HepG2 (cell line): ENCODE measurements around the gene PLD3. TPM values are rescaled to one million over a fixed set of nuclear protein-coding genes. Genes with fewer than 3 reads are reported as not detected.

ENCODE experiments used
- ATAC-seq: fragments of 200-7000 bp; cut with Tn5 transposase; 3 replicates; pipeline ENCODE4 v1.9.1; 2020; ENCODE audit warnings: mild to moderate bottlenecking, moderate library complexity
- BruUV-seq: library from RNA; stranded (reverse); fragments of 400-500 nt; replicated peaks from 2 replicates; lab custom pipeline; 2021; lab: Mats Ljungman, UMichigan
- CTCF ChIA-PET: fragments of 300-600 bp; formaldehyde crosslinking; extraction: SDS; loops from one replicate; lab custom pipeline; 2021; ENCODE audit warnings: low total read pairs, inconsistent platforms, low intra/inter-chr PET ratio; lab: Yijun Ruan, JAX
- POLR2A ChIA-PET: fragments of 350-600 bp; sonication (Branson Sonifier 250); formaldehyde crosslinking; loops from one replicate; lab custom pipeline; 2020; ENCODE audit warnings: antibody characterized with exemption, inconsistent platforms; lab: Yijun Ruan, JAX
- DNase-seq: peaks from one replicate; pipeline ENCODE4 v3.0.0-alpha.2; 2015; ENCODE audit warnings: low spot score
- FAIRE-seq: peaks from 3 replicates; lab custom pipeline; 2011; peaks lifted over from hg19 to GRCh38; lab: Jason Lieb, UNC
- H2AFZ ChIP-seq: one replicate; pipeline ENCODE4 v1.6.1; 2011; ENCODE audit warnings: low read length, inconsistent platforms
- H3K27ac ChIP-seq: fragments of 300-600 bp; 3 replicates; pipeline ENCODE4 v1.8.0; 2011; ENCODE audit warnings: mixed run types, mild to moderate bottlenecking, mixed read lengths, low read length, inconsistent platforms; ENCODE audit not compliant: insufficient read depth; ENCODE audit errors: extremely low read length
- H3K27me3 ChIP-seq, 2 experiments: fragments of 200-600 bp in 1 of 2; 2 replicates in 1 of 2; 3 replicates in 1 of 2; pipeline versions ENCODE4 v1.6.0 to v1.8.0; 2011; ENCODE audit warnings: low read length in 2 of 2, mild to moderate bottlenecking in 2 of 2, moderate library complexity in 2 of 2, inconsistent platforms in 1 of 2; ENCODE audit not compliant: insufficient read depth in 2 of 2, control insufficient read depth in 1 of 2
- H3K36me3 ChIP-seq, 2 experiments: fragments of 200-600 bp in 1 of 2; replicated peaks in 1 of 2; 2 replicates in 1 of 2; 3 replicates in 1 of 2; pipeline versions ENCODE4 v1.5.1 to v1.8.0; 2011; ENCODE audit warnings: low read length in 2 of 2, inconsistent platforms in 1 of 2; ENCODE audit not compliant: insufficient read depth in 2 of 2, control insufficient read depth in 1 of 2
- H3K4me1 ChIP-seq: 2 replicates; pipeline ENCODE4 v1.5.1; 2012; ENCODE audit warnings: low read length, inconsistent platforms; ENCODE audit not compliant: insufficient read depth
- H3K4me2 ChIP-seq: 2 replicates; pipeline ENCODE4 v1.6.0; 2011; ENCODE audit warnings: low read depth, low read length, inconsistent platforms
- H3K4me3 ChIP-seq, 3 experiments: fragments of 200-600 bp in 1 of 3; sonication (generic), shearing (Covaris generic) in 1 of 3; replicated peaks in 1 of 3; 2 replicates each; pipeline ENCODE4 v1.5.1; 2011 to 2016; ENCODE audit warnings: low read length in 3 of 3, inconsistent platforms in 2 of 3, low read depth in 2 of 3, mild to moderate bottlenecking in 2 of 3, control low read depth in 1 of 3, mixed read lengths in 1 of 3; ENCODE audit not compliant: insufficient read depth in 1 of 3
- H3K79me2 ChIP-seq: one replicate; pipeline ENCODE4 v1.6.1; 2011; ENCODE audit warnings: low read length, inconsistent platforms; ENCODE audit not compliant: insufficient read depth
- H3K9ac ChIP-seq: 2 replicates; pipeline ENCODE4 v1.6.0; 2011; ENCODE audit warnings: mild to moderate bottlenecking, low read depth, low read length, inconsistent platforms; ENCODE audit not compliant: insufficient read depth
- H3K9me3 ChIP-seq: 2 replicates; pipeline ENCODE4 v1.5.1; 2012; ENCODE audit warnings: mild to moderate bottlenecking, low read length
- H4K20me1 ChIP-seq: 2 replicates; pipeline ENCODE4 v1.6.0; 2011; ENCODE audit warnings: inconsistent platforms, mild to moderate bottlenecking, low read length, moderate library complexity; ENCODE audit not compliant: insufficient read depth
- CHD4 ChIP-seq: fragments of 200-600 bp; sonication (generic); IDR thresholded peaks from 2 replicates; pipeline ENCODE4 v1.7.0; 2017; ENCODE audit warnings: mild to moderate bottlenecking, low read length, borderline replicate concordance
- ELF1 ChIP-seq: sonication (generic); formaldehyde crosslinking; IDR thresholded peaks from 2 replicates; pipeline ENCODE4 v1.4.0; 2020; ENCODE audit warnings: missing genetic modification reagents
- MED13 ChIP-seq: sonication (generic); formaldehyde crosslinking; IDR thresholded peaks from 2 replicates; pipeline ENCODE4 v1.5.0; 2020; ENCODE audit warnings: missing genetic modification reagents
- NR1H2 ChIP-seq: sonication (generic); formaldehyde crosslinking; IDR thresholded peaks from 2 replicates; pipeline ENCODE4 v1.8.1; 2022; ENCODE audit warnings: low read depth, missing genetic modification reagents, borderline replicate concordance
- RARA ChIP-seq: IDR thresholded peaks from 2 replicates; pipeline ENCODE4 v1.6.1; 2016; ENCODE audit warnings: missing genetic modification reagents, missing compliant biosample characterization
- ZNF121 ChIP-seq: sonication (generic); formaldehyde crosslinking; IDR thresholded peaks from 2 replicates; pipeline ENCODE4 v1.5.0; 2020; ENCODE audit warnings: mild to moderate bottlenecking, missing genetic modification reagents
- ZNF138 ChIP-seq: sonication (generic); formaldehyde crosslinking; IDR thresholded peaks from 2 replicates; pipeline ENCODE4 v1.5.0; 2020; ENCODE audit warnings: mild to moderate bottlenecking, low read depth, missing genetic modification reagents
- ZNF317 ChIP-seq: sonication (generic); formaldehyde crosslinking; IDR thresholded peaks from 2 replicates; pipeline ENCODE4 v1.5.0; 2020; ENCODE audit warnings: mild to moderate bottlenecking, missing genetic modification reagents
- whole genome bisulfite sequencing: methylation state at CpG from one replicate; pipeline ENCODE4 v1.1.6; 2017; ENCODE audit warnings: low lambda C conversion rate; 5-methylcytosine and 5-hydroxymethylcytosine counted together
- in situ Hi-C: cut with HindIII; loops from 2 replicates; pipeline ENCODE4 v1.10.0; 2017; ENCODE audit warnings: low pct_unique_long_range_greater_than_20kb; ENCODE audit not compliant: extremely low pct_ligation_motif_present
- intact Hi-C: fragments of 100-400 bp; cut with micrococcal nuclease; formaldehyde crosslinking; loops from one replicate; pipeline ENCODE4 v1.10.0; 2022; ENCODE audit not compliant: unreplicated experiment
- polyA plus RNA-seq, 8 experiments: library from polyadenylated mRNA; depleted of rRNA in 3 of 8; stranded (reverse) in 7 of 8; unstranded in 1 of 8; fragments of >200 nt; fragmentation: Illumina TruSeq in 4 of 8; extraction: Trizol in 4 of 8; gene quantifications; 2 replicates each; pipeline versions ENCODE4 v1.2.1 to v1.2.3, GENCODE V29; 2011 to 2016; ENCODE audit warnings: low read depth in 4 of 8, missing spikeins in 1 of 8, mixed read lengths in 1 of 8; ENCODE audit not compliant: insufficient read depth in 1 of 8
- total RNA-seq, 5 experiments: library from RNA; depleted of rRNA; stranded (reverse); fragments of >200 nt; fragmentation: Illumina TruSeq; extraction: Trizol; gene quantifications; 2 replicates each; pipeline ENCODE4 v1.2.3, GENCODE V29; 2016; ENCODE audit warnings: low read depth in 1 of 5
- TF ChIP-seq, protein P1 (sequence below): sonication (generic); formaldehyde crosslinking; IDR thresholded peaks from 2 replicates; pipeline ENCODE4 v1.8.0; 2022; ENCODE audit warnings: missing genetic modification reagents, low read depth, mild to moderate bottlenecking, borderline replicate concordance
- TF ChIP-seq, protein P2 (sequence below): sonication (generic); formaldehyde crosslinking; IDR thresholded peaks from 2 replicates; pipeline ENCODE4 v1.5.0; 2020; ENCODE audit warnings: missing genetic modification reagents
- TF ChIP-seq, protein P3 (sequence below), 2 experiments: sonication (generic) in 1 of 2; formaldehyde crosslinking in 1 of 2; IDR thresholded peaks; 2 replicates each; pipeline versions ENCODE4 v1.6.1 to v1.9.0; 2014 to 2022; ENCODE audit warnings: antibody characterized with exemption in 1 of 2, borderline replicate concordance in 1 of 2, inconsistent platforms in 1 of 2, low read depth in 1 of 2, missing genetic modification reagents in 1 of 2

Gene PLD3
- total and polyA plus RNA-seq, 2 of the 13 experiments (the other 11 are each of a cell fraction or from before 2014, with no cell fraction given) = 45.7 to 164 TPM

DNA sequence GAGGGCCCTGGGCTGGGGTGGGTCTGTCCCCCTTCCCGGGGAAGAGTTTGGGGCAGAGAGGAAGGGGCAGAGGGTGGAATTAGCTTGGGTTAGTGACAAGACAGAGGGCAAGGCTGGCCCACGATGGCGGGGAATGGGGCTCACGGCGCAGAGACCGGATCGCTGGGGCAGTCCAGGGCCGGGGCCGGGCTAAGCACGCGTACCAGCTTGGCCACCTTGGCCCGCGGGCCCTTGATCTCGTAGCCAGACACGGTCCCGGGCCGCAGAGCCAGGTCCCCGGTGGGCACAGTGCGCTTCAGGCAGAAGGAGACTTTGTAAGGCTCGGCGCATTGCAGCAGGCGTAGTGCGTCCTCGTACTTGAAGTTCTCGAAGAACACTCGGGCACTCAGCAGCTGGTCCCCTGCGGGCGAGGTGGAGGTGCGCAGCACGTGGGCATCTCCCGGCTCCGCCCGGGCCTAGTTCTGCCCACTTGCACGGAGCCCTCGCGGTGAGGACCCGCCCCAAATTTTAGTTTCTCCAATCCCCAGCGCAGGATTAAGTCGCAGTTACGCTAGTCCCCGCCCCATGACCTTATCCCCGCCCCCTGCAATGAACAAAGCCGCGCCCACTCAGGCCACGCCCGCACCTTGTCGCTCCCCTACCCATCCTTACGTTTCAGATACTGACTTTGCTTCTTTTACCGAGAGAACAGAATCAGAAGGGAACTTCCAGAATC, 50.1 kb downstream of the PLD3 start:
- Histone ChIP-seq H3K9me3 (no peaks in the 10 kb centered on the region), H3K4me3 (no peak overlapping the region), H3K4me2 (no peak overlapping the region), H3K9ac (no peak overlapping the region), H3K27ac (no peak overlapping the region), H3K36me3 (no peaks in the 10 kb centered on the region), H4K20me1 (no peaks in the 10 kb centered on the region), H2AFZ (no peak overlapping the region), H3K27me3 (peaks cover 9 to 35% of the 10 kb centered on the region in 2 experiments; a peak in 4 of 5 replicates), H3K4me1 (peaks cover 13% of the 10 kb centered on the region), H3K79me2 (no peaks in the 10 kb centered on the region)
- ChIA-PET CTCF (no interaction called here), POLR2A (no interaction called here)
- in situ Hi-C loops = no loop called here
- DNase-seq (no peak), ATAC-seq (no peak), FAIRE-seq (no peak)
- intact Hi-C loops = no loop called here
- 82% methylated on average over 24 of the region's 49 CpGs for WGBS
- BruUV-seq = no TSS peak
- TF ChIP-seq ZNF121 (CRISPR knock-in tag) (no peak), NR1H2 (no peak)

DNA sequence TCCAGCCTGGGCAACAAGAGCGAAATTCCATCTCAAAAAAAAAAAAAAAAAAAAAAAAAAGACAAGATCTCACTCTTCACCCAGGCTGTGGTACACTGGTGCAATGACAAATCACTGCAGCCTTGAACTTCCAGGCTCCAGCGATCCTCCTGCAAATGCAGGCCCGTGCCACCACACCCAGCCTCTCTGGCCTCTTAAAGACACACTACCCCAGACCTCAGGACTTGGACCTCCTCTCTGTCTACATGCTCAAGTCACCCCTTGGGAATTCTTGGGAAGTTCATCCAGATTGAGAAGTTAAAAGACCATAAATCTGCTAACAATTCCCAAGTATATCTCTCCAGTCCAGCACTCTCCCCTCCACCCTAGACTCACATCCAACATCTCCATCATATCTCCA, 52.1 kb downstream of the PLD3 start:
- ATAC-seq (no peak), DNase-seq (no peak), FAIRE-seq (no peak)
- BruUV-seq = no TSS peak
- no peaks in the 10 kb centered on the region for H3K9me3 ChIP-seq
- no peak overlapping the region for H3K4me2 ChIP-seq
- no peak overlapping the region for H3K9ac ChIP-seq
- H4K20me1 ChIP-seq = no peaks in the 10 kb centered on the region
- ChIA-PET POLR2A (no interaction called here), CTCF (no interaction called here)
- H3K36me3 ChIP-seq = no peaks in the 10 kb centered on the region
- H3K27me3 ChIP-seq = peaks cover 5 to 16% of the 10 kb centered on the region in 2 experiments; a peak in 4 of 5 replicates
- no peak overlapping the region for H2AFZ ChIP-seq
- H3K4me1 ChIP-seq = peaks cover 13% of the 10 kb centered on the region
- H3K4me3 ChIP-seq = no peak overlapping the region
- no peaks in the 10 kb centered on the region for H3K79me2 ChIP-seq
- WGBS = 31% methylated on average over 3 of the region's 3 CpGs
- intact Hi-C loops (no loop called here), in situ Hi-C loops (no loop called here)
- no peak overlapping the region for H3K27ac ChIP-seq
- no peak for TF ChIP-seq MED13
- TF ChIP-seq ELF1 (CRISPR knock-in tag) = no peak
- TF ChIP-seq, protein P1, sequence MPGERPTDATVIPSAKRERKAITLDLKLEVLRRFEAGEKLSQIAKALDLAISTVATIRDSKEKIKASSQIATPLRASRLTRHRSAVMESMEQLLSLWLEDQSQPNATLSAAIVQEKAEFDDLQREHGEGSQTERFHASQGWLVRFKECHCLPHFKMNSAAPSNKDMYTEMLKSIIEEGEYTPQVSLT (CRISPR knock-in tag) = no peak
- TF ChIP-seq, protein P2, sequence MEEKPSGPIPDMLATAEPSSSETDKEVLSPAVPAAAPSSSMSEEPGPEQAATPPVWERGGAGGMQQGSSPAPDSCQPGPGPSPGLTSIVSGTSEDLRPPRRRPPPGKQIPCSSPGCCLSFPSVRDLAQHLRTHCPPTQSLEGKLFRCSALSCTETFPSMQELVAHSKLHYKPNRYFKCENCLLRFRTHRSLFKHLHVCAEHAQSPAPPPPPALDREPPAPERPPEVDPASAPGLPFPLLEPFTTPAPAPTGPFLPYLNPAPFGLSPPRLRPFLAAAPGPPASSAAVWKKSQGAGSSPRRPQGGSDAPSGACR (CRISPR knock-in tag) = no peak
- TF ChIP-seq CHD4 = no peak
- no peak for TF ChIP-seq RARA (CRISPR knock-in tag)
- TF ChIP-seq ZNF317 (CRISPR knock-in tag) = no peak
- TF ChIP-seq, protein P3, sequence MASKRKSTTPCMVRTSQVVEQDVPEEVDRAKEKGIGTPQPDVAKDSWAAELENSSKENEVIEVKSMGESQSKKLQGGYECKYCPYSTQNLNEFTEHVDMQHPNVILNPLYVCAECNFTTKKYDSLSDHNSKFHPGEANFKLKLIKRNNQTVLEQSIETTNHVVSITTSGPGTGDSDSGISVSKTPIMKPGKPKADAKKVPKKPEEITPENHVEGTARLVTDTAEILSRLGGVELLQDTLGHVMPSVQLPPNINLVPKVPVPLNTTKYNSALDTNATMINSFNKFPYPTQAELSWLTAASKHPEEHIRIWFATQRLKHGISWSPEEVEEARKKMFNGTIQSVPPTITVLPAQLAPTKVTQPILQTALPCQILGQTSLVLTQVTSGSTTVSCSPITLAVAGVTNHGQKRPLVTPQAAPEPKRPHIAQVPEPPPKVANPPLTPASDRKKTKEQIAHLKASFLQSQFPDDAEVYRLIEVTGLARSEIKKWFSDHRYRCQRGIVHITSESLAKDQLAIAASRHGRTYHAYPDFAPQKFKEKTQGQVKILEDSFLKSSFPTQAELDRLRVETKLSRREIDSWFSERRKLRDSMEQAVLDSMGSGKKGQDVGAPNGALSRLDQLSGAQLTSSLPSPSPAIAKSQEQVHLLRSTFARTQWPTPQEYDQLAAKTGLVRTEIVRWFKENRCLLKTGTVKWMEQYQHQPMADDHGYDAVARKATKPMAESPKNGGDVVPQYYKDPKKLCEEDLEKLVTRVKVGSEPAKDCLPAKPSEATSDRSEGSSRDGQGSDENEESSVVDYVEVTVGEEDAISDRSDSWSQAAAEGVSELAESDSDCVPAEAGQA (IDR thresholded peaks at IDR 0.05; ENCODE audit: low read depth) = no peak
- TF ChIP-seq, protein P3 (CRISPR knock-in tag; IDR thresholded peaks at IDR 0.05; ENCODE audit: borderline replicate concordance) = no peak
- no peak for TF ChIP-seq ZNF138 (CRISPR knock-in tag)
